Astrocyte of the spinal cord (primary cell): Measurements from ENCODE around the gene FARSA.

Experiments used
- DNase-seq: peaks from one replicate; pipeline ENCODE4 v3.0.0; 2011; ENCODE audit warnings: low read depth, low spot score
- H3K4me3 ChIP-seq: 2 replicates; pipeline ENCODE4 v1.5.1; 2011; ENCODE audit warnings: low read depth, mild to moderate bottlenecking, low read length, moderate library complexity
- CTCF ChIP-seq: IDR thresholded peaks from 2 replicates; pipeline ENCODE4 v1.5.1; 2012; ENCODE audit warnings: low read depth, mild to moderate bottlenecking, low read length, inconsistent platforms
- in situ Hi-C: cut with HindIII; loops from 2 replicates; pipeline ENCODE4 v1.10.0; 2017; ENCODE audit warnings: low sequenced_read_pairs

FARSA gene

DNA sequence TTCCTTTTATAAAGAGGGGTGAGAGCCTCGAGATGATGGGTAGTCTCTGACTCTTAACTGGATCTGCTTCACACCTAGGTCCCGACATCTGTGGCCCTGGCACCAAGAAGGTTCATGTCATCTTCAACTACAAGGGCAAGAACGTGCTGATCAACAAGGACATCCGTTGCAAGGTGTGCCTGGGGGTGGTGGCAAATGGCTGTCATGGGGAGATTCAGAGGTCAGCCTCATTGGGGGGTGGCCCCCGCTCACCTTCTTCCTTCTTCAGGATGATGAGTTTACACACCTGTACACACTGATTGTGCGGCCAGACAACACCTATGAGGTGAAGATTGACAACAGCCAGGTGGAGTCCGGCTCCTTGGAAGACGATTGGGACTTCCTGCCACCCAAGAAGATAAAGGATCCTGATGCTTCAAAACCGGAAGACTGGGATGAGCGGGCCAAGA, 6.5 kb upstream of the FARSA start:
- DNase-seq = no peak
- TF ChIP-seq CTCF = no peak
- in situ Hi-C loops = no loop called here
- peak overlapping the region; percentile 80 for H3K4me3 ChIP-seq

GRCh38 chr19:12938779-12939601, 5.5 kb upstream of the FARSA start:
- no peak for DNase-seq

GRCh38 chr19:12937927-12938778, 4.6 kb upstream of the FARSA start, which contains the start of gene CALR:
Gene CALR, plus strand, starts transcription at chr19:12938609. Its CDS starts 71 bp downstream, at chr19:12938680.
- DNase-seq = peak; percentile 100
- no peak for TF ChIP-seq CTCF
- H3K4me3 ChIP-seq = peak within 1 kb of the TSS; percentile 80
- in situ Hi-C loops = no loop called here

More at GRCh38 chr19:12938779-12939601, 5.5 kb upstream of the FARSA start:
- in situ Hi-C loops = no loop called here
- peak overlapping the region; percentile 80 for H3K4me3 ChIP-seq
- peak; percentile 23 for TF ChIP-seq CTCF

GRCh38 chr19:12937093-12937926, 3.8 kb upstream of the FARSA start:
- in situ Hi-C loops = no loop called here
- no peak for DNase-seq
- H3K4me3 ChIP-seq = peak overlapping the region; percentile 59
- TF ChIP-seq CTCF = no peak

GRCh38 chr19:12936582-12936981, 3.1 kb upstream of the FARSA start:
- in situ Hi-C loops = no loop called here
- no peak for DNase-seq
- no peak for TF ChIP-seq CTCF
- H3K4me3 ChIP-seq = no peak overlapping the region

GRCh38 chr19:12935071-12935470, 1.6 kb upstream of the FARSA start:
- TF ChIP-seq CTCF = no peak
- in situ Hi-C loops = no loop called here
- H3K4me3 ChIP-seq = no peak overlapping the region
- no peak for DNase-seq
